H1 (cell line): ENCODE measurements around the gene RXFP1. TPM values are rescaled to one million over a fixed set of nuclear protein-coding genes. Genes with fewer than 3 reads are reported as not detected.

Source experiments
- CTCF ChIA-PET: fragments of 300-600 bp; sonication (Branson Sonifier 250); formaldehyde crosslinking; loops from one replicate; lab custom pipeline; 2021; ENCODE audit not compliant: partially characterized antibody; lab: Charles Lee
- POLR2A ChIA-PET: fragments of 300-600 bp; sonication (Branson Sonifier 250); formaldehyde crosslinking; loops from one replicate; lab custom pipeline; 2021; ENCODE audit warnings: inconsistent platforms; ENCODE audit not compliant: partially characterized antibody; lab: Charles Lee
- DNase-seq, 2 experiments: peaks; one replicate each; pipeline versions ENCODE4 v3.0.0 to v3.0.0-alpha.2; 2010 to 2022; ENCODE audit warnings: low spot score in 2 of 2, low read depth in 1 of 2, mixed read lengths in 1 of 2
- FAIRE-seq: peaks from 2 replicates; lab custom pipeline; 2011; peaks lifted over from hg19 to GRCh38; lab: Jason Lieb, UNC
- H2AFZ ChIP-seq: 2 replicates; pipeline ENCODE4 v1.8.1; 2012; ENCODE audit warnings: low read length, inconsistent platforms
- H2AK5ac ChIP-seq: 2 replicates; pipeline ENCODE4 v1.6.1; 2013; ENCODE audit warnings: low read depth, low read length
- H2BK120ac ChIP-seq: replicated peaks from 2 replicates; pipeline ENCODE3; 2013; ENCODE audit warnings: low read depth, low read length, inconsistent platforms
- H2BK12ac ChIP-seq: 2 replicates; pipeline ENCODE4 v1.6.1; 2013; ENCODE audit warnings: low read depth, low read length
- H2BK15ac ChIP-seq: 2 replicates; pipeline ENCODE4 v1.6.1; 2013; ENCODE audit warnings: low read length
- H2BK20ac ChIP-seq: 2 replicates; pipeline ENCODE4 v1.6.1; 2013; ENCODE audit warnings: low read length
- H2BK5ac ChIP-seq: 2 replicates; pipeline ENCODE4 v1.6.1; 2013; ENCODE audit warnings: low read depth, low read length
- H3K14ac ChIP-seq: 2 replicates; pipeline ENCODE4 v1.6.1; 2013; ENCODE audit warnings: inconsistent platforms; ENCODE audit not compliant: insufficient read length
- H3K18ac ChIP-seq: 2 replicates; pipeline ENCODE4 v1.6.1; 2013; ENCODE audit warnings: low read length; ENCODE audit errors: extremely low read depth
- H3K23ac ChIP-seq: 2 replicates; pipeline ENCODE4 v1.6.1; 2013; ENCODE audit warnings: inconsistent platforms; ENCODE audit not compliant: insufficient read length
- H3K23me2 ChIP-seq: 2 replicates; pipeline ENCODE4 v1.6.1; 2013; ENCODE audit warnings: low read depth, low read length
- H3K27ac ChIP-seq: 2 replicates; pipeline ENCODE4 v1.6.1; 2011; ENCODE audit warnings: low read depth, low read length, inconsistent platforms
- H3K27me3 ChIP-seq, 4 experiments: replicated peaks in 1 of 4; 1 replicate in 1 of 4; 2 replicates in 3 of 4; pipeline versions ENCODE4 v1.6.1 to v1.8.1; 2011 to 2013; ENCODE audit warnings: low read length in 3 of 4, mild to moderate bottlenecking in 3 of 4, inconsistent platforms in 2 of 4, mixed read lengths in 2 of 4, moderate library complexity in 1 of 4; ENCODE audit not compliant: control insufficient read depth in 3 of 4, insufficient read depth in 3 of 4; ENCODE audit errors: extremely low read depth in 1 of 4
- H3K36me3 ChIP-seq, 4 experiments: 2 replicates each; pipeline versions ENCODE4 v1.6.1 to v1.8.1; 2011 to 2013; ENCODE audit warnings: mild to moderate bottlenecking in 4 of 4, low read length in 3 of 4, moderate library complexity in 2 of 4, control low read depth in 1 of 4, inconsistent platforms in 1 of 4; ENCODE audit not compliant: insufficient read depth in 4 of 4, control insufficient read depth in 2 of 4
- H3K4ac ChIP-seq: replicated peaks from 2 replicates; pipeline ENCODE3; 2013; ENCODE audit warnings: low read length, low read depth, mixed read lengths, inconsistent platforms; ENCODE audit not compliant: insufficient read length
- H3K4me1 ChIP-seq, 4 experiments: replicated peaks in 1 of 4; 1 replicate in 1 of 4; 2 replicates in 3 of 4; pipeline versions ENCODE4 v1.6.1 to v1.8.1; 2011 to 2013; ENCODE audit warnings: low read length in 3 of 4, inconsistent platforms in 2 of 4, mixed read lengths in 1 of 4; ENCODE audit not compliant: insufficient read depth in 4 of 4, control insufficient read depth in 3 of 4
- H3K4me2 ChIP-seq, 2 experiments: 2 replicates each; pipeline versions ENCODE4 v1.6.1 to v1.8.1; 2011 to 2013; ENCODE audit warnings: low read depth in 2 of 2, low read length in 2 of 2, control low read depth in 1 of 2, inconsistent platforms in 1 of 2, mild to moderate bottlenecking in 1 of 2; ENCODE audit not compliant: insufficient read depth in 1 of 2
- H3K4me3 ChIP-seq, 4 experiments: fragments of 200-600, 300-600 bp in 1 of 4; sonication (generic), shearing (Covaris generic), sonication (Bioruptor Twin) in 1 of 4; 2 replicates each; pipeline versions ENCODE4 v1.5.1 to v1.8.1; 2011 to 2016; ENCODE audit warnings: low read length in 4 of 4, low read depth in 3 of 4, control low read depth in 2 of 4, inconsistent platforms in 2 of 4, mild to moderate bottlenecking in 2 of 4, mixed read lengths in 1 of 4, moderate library complexity in 1 of 4; ENCODE audit not compliant: insufficient read depth in 2 of 4; ENCODE audit errors: extremely low read depth in 1 of 4
- H3K56ac ChIP-seq: replicated peaks from 2 replicates; pipeline ENCODE3; 2013; ENCODE audit warnings: low read depth, mild to moderate bottlenecking, mixed read lengths, low read length, inconsistent platforms; ENCODE audit not compliant: insufficient read length
- H3K79me1 ChIP-seq: 2 replicates; pipeline ENCODE4 v1.6.1; 2013; ENCODE audit warnings: low read depth, low read length, control low read depth
- H3K79me2 ChIP-seq, 2 experiments: 2 replicates each; pipeline versions ENCODE4 v1.6.1 to v1.8.1; 2012 to 2013; ENCODE audit warnings: low read length in 2 of 2, mild to moderate bottlenecking in 2 of 2, inconsistent platforms in 1 of 2; ENCODE audit not compliant: insufficient read depth in 2 of 2, control insufficient read depth in 1 of 2
- H3K9ac ChIP-seq, 4 experiments: replicated peaks in 1 of 4; 1 replicate in 1 of 4; 2 replicates in 3 of 4; pipeline versions ENCODE4 v1.6.1 to v1.8.1; 2011 to 2013; ENCODE audit warnings: low read depth in 3 of 4, low read length in 3 of 4, control low read depth in 2 of 4, mild to moderate bottlenecking in 2 of 4, moderate library complexity in 2 of 4, inconsistent platforms in 1 of 4; ENCODE audit errors: extremely low read depth in 1 of 4
- H3K9me3 ChIP-seq, 2 experiments: 2 replicates each; pipeline versions ENCODE4 v1.6.1 to v1.8.1; 2012 to 2013; ENCODE audit warnings: mild to moderate bottlenecking in 2 of 2, moderate library complexity in 2 of 2, control low read depth in 1 of 2, inconsistent platforms in 1 of 2, low read depth in 1 of 2, low read length in 1 of 2, mixed read lengths in 1 of 2; ENCODE audit not compliant: insufficient read depth in 2 of 2
- H4K20me1 ChIP-seq, 2 experiments: replicated peaks in 1 of 2; 2 replicates each; pipeline versions ENCODE3 to v1.8.1; 2011 to 2013; ENCODE audit warnings: inconsistent platforms in 2 of 2, low read length in 2 of 2, mild to moderate bottlenecking in 1 of 2; ENCODE audit not compliant: insufficient read depth in 2 of 2, control insufficient read depth in 1 of 2
- H4K5ac ChIP-seq: 2 replicates; pipeline ENCODE4 v1.6.1; 2013; ENCODE audit warnings: low read length, low read depth, mixed read lengths, inconsistent platforms; ENCODE audit not compliant: insufficient read length
- H4K8ac ChIP-seq: 2 replicates; pipeline ENCODE4 v1.8.0; 2013; ENCODE audit warnings: mild to moderate bottlenecking, moderate library complexity, low read length, inconsistent platforms; ENCODE audit not compliant: insufficient read depth; ENCODE audit errors: extremely low read depth
- H4K91ac ChIP-seq: replicated peaks from 2 replicates; pipeline ENCODE3; 2013; ENCODE audit warnings: low read length, mixed read lengths, inconsistent platforms; ENCODE audit not compliant: insufficient read length
- CBX8 ChIP-seq: fragments of 300-800, 300-1000 bp; sonication (generic); IDR thresholded peaks from 2 replicates; pipeline ENCODE4 v1.7.1; 2016; ENCODE audit warnings: low read depth, low read length, borderline replicate concordance
- CEBPB ChIP-seq: IDR thresholded peaks from 2 replicates; pipeline ENCODE4 v1.6.1; 2012; ENCODE audit warnings: low read depth, low read length
- EP300 ChIP-seq, 2 experiments: IDR thresholded peaks; 1 replicate in 1 of 2; 2 replicates in 1 of 2; pipeline ENCODE4 v1.6.1; 2011 to 2012; ENCODE audit warnings: low read depth in 2 of 2, low read length in 2 of 2, mild to moderate bottlenecking in 2 of 2, borderline replicate concordance in 1 of 2, inconsistent platforms in 1 of 2, moderate library complexity in 1 of 2
- JUND ChIP-seq: IDR thresholded peaks from 2 replicates; pipeline ENCODE4 v1.6.1; 2011; ENCODE audit warnings: mild to moderate bottlenecking, improper control_type of control experiment, low read length
- KDM4A ChIP-seq: IDR thresholded peaks from one replicate; pipeline ENCODE4 v1.7.1; 2012; ENCODE audit warnings: low read depth, mild to moderate bottlenecking, moderate library complexity, low read length, inconsistent platforms; ENCODE audit not compliant: severe bottlenecking
- PHF8 ChIP-seq: fragments of 200-600 bp; sonication (generic); conservative IDR thresholded peaks from 2 replicates; pipeline ENCODE4 v1.7.1; 2012; ENCODE audit warnings: low read depth, mild to moderate bottlenecking, inconsistent platforms, low read length, moderate library complexity
- RNF2 ChIP-seq: fragments of 200-900, 300-1000 bp; sonication (generic); IDR thresholded peaks from 2 replicates; pipeline ENCODE4 v1.7.1; 2016; ENCODE audit warnings: borderline replicate concordance, low read depth, mild to moderate bottlenecking, antibody characterized with exemption, low read length; ENCODE audit not compliant: poor library complexity, severe bottlenecking; ENCODE audit errors: missing control alignments
- SIX5 ChIP-seq: IDR thresholded peaks from 2 replicates; pipeline ENCODE4 v1.6.1; 2011; ENCODE audit warnings: mild to moderate bottlenecking, low read depth, low read length
- SP1 ChIP-seq: IDR thresholded peaks from 2 replicates; pipeline ENCODE4 v1.6.1; 2011; ENCODE audit warnings: low read depth, low read length
- SRF ChIP-seq: IDR thresholded peaks from 2 replicates; pipeline ENCODE4 v1.6.1; 2011; ENCODE audit warnings: mild to moderate bottlenecking, low read depth, low read length, moderate library complexity
- SUZ12 ChIP-seq: fragments of 200-600 bp; sonication (generic); IDR thresholded peaks from 2 replicates; pipeline ENCODE4 v1.6.1; 2012; ENCODE audit warnings: mild to moderate bottlenecking, inconsistent platforms, low read length, moderate library complexity, mixed read lengths
- TAF1 ChIP-seq: IDR thresholded peaks from 2 replicates; pipeline ENCODE4 v1.6.1; 2011; ENCODE audit warnings: mild to moderate bottlenecking, low read depth, low read length
- TEAD4 ChIP-seq: IDR thresholded peaks from 2 replicates; pipeline ENCODE4 v1.6.1; 2012; ENCODE audit warnings: low read depth, low read length, inconsistent platforms, mixed read lengths
- WGBS, 2 experiments: shearing (Covaris generic) in 1 of 2; methylation state at CpG; one replicate each; pipeline versions ENCODE4 v1.1.6 to v1.1.7; 2013 to 2015; ENCODE audit warnings: low lambda C conversion rate in 2 of 2, mixed read lengths in 2 of 2, inconsistent platforms in 1 of 2, low coverage in 1 of 2, missing lambda C conversion rate in 1 of 2; ENCODE audit not compliant: insufficient replicate concordance in 2 of 2, insufficient coverage in 1 of 2, insufficient read length in 1 of 2; ENCODE audit errors: extremely low coverage in 1 of 2, missing lambda C conversion rate in 1 of 2; 5-methylcytosine and 5-hydroxymethylcytosine counted together
- polyA plus RNA-seq, 7 experiments: library from polyadenylated mRNA; depleted of rRNA in 3 of 7; stranded (reverse) in 5 of 7; unstranded in 2 of 7; fragments of >200 nt in 5 of 7; fragments of 200-250 nt in 2 of 7; gene quantifications; 1 replicate in 5 of 7; 2 replicates in 1 of 7; 4 replicates in 1 of 7; pipeline versions ENCODE4 v1.2.1 to v1.2.3, GENCODE V29; 2011 to 2013; ENCODE audit warnings: missing spikeins in 2 of 7, mixed read lengths in 2 of 7
- total RNA-seq: library from RNA; stranded (reverse); fragmentation: NEBNext Ultra II Directional; extraction: Animal tissue kit (Norgen Biotek cat#: 25700); gene quantifications from 2 replicates; pipeline ENCODE4 v1.2.1, GENCODE V29; 2021
- TF ChIP-seq, protein P1 (sequence below): IDR thresholded peaks from 2 replicates; pipeline ENCODE4 v1.6.1; 2011; ENCODE audit warnings: low read length, improper control_type of control experiment

The RXFP1 gene
- total and polyA plus RNA-seq, 2 of the 8 experiments (the other 6 are each of a cell fraction or from before 2014, with no cell fraction given): 0.14 to 0.56 TPM

DNA sequence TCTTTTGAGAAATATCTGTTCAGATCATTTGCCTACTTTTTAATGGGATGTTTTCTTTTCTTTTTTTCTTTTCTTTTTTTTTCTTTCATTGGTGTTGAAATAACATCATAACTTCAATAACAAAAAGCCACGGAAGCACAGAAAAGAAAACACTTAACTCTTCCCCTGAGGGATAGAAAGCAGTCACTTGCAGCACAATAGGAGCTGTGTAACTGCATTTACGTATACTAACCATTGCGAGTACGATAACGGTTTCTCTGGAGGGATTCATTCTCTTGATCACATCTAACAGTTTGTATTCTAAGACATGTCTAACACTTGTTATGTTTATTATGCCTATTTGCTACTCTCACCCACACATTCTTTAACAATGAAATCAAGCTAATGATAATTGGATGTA lies 122.7 kb downstream of the RXFP1 start:
- H3K4ac ChIP-seq: no peak overlapping the region
- H3K79me1 ChIP-seq: no peaks in the 10 kb centered on the region
- no peak overlapping the region for H3K4me2 ChIP-seq
- no peak overlapping the region for H3K14ac ChIP-seq
- H3K36me3 ChIP-seq: no peaks in the 10 kb centered on the region
- DNase-seq: no peak
- no peak overlapping the region for H2BK20ac ChIP-seq
- no peak overlapping the region for H3K27ac ChIP-seq
- no peaks in the 10 kb centered on the region for H3K4me1 ChIP-seq
- no peaks in the 10 kb centered on the region for H3K27me3 ChIP-seq
- no peak overlapping the region for H4K8ac ChIP-seq
- no peak overlapping the region for H2BK5ac ChIP-seq
- no peaks in the 10 kb centered on the region for H3K79me2 ChIP-seq
- H4K20me1 ChIP-seq: no peaks in the 10 kb centered on the region
- H4K5ac ChIP-seq: no peak overlapping the region
- no peak overlapping the region for H3K4me3 ChIP-seq
- no peak overlapping the region for H2BK15ac ChIP-seq
- no peak overlapping the region for H3K56ac ChIP-seq
- H3K23me2 ChIP-seq: no peaks in the 10 kb centered on the region
- H2AK5ac ChIP-seq: no peak overlapping the region
- H2AFZ ChIP-seq: no peak overlapping the region
- ChIA-PET POLR2A (no interaction called here), CTCF (interaction anchor here (0.7 to 1.6 kb wide), 5 partner anchors 9 to 384 kb away, joined by 3 to 6 read pairs (median 3); no protein-coding TSS in a partner anchor)
- no peaks in the 10 kb centered on the region for H3K9me3 ChIP-seq
- no peak overlapping the region for H2BK120ac ChIP-seq
- no peak overlapping the region for H3K9ac ChIP-seq
- H3K18ac ChIP-seq: no peak overlapping the region
- 83% methylated on average over 5 of the region's 5 CpGs; no CpG with 5 or more reads in 1 of the 2 experiments for WGBS, 2 experiments
- H4K91ac ChIP-seq: no peak overlapping the region
- no peak overlapping the region for H3K23ac ChIP-seq
- FAIRE-seq: no peak
- H2BK12ac ChIP-seq: no peak overlapping the region
- TF ChIP-seq, protein P1, sequence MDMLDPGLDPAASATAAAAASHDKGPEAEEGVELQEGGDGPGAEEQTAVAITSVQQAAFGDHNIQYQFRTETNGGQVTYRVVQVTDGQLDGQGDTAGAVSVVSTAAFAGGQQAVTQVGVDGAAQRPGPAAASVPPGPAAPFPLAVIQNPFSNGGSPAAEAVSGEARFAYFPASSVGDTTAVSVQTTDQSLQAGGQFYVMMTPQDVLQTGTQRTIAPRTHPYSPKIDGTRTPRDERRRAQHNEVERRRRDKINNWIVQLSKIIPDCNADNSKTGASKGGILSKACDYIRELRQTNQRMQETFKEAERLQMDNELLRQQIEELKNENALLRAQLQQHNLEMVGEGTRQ: no peak
- no peak for TF ChIP-seq SUZ12
- TF ChIP-seq RNF2: no peak
- TF ChIP-seq KDM4A: no peak
- TF ChIP-seq JUND: no peak
- TF ChIP-seq SP1: no peak
- TF ChIP-seq TEAD4: no peak
- TF ChIP-seq SIX5: no peak
- no peak for TF ChIP-seq EP300 (IDR thresholded peaks at IDR 0.05; ENCODE audit: borderline replicate concordance in 1 of 2, low read depth in 2 of 2, low read length in 2 of 2)
- no peak for TF ChIP-seq SRF
- TF ChIP-seq TAF1: no peak
- TF ChIP-seq PHF8: no peak
- TF ChIP-seq CBX8: no peak
- TF ChIP-seq CEBPB: no peak
